GM12873 (cell line): ENCODE data around the gene MFSD6.

Experiments used
- CTCF ChIP-seq: IDR thresholded peaks from 2 replicates; pipeline ENCODE4 v1.5.1; 2012; ENCODE audit warnings: low read depth, mild to moderate bottlenecking, moderate library complexity, low read length, control low read depth; ENCODE audit not compliant: insufficient read depth; ENCODE audit errors: missing control alignments

MFSD6 gene

GRCh38 chr2:190458352-190459107 lies 50.4 kb downstream of the MFSD6 start:
- no peak for TF ChIP-seq CTCF

GRCh38 chr2:190459881-190460280 lies 51.7 kb downstream of the MFSD6 start:
- TF ChIP-seq CTCF, result no peak

- no peak for TF ChIP-seq CTCF
Observed at GRCh38 chr2:190460487-190460886, 52.3 kb downstream of the MFSD6 start.

GRCh38 chr2:190462181-190462580 lies 54.0 kb downstream of the MFSD6 start:
- no peak for TF ChIP-seq CTCF

GRCh38 chr2:190462611-190463010 lies 54.5 kb downstream of the MFSD6 start:
- no peak for TF ChIP-seq CTCF

GRCh38 chr2:190465060-190465459 lies 56.9 kb downstream of the MFSD6 start:
- TF ChIP-seq CTCF, result no peak

GRCh38 chr2:190466819-190467446 lies 58.8 kb downstream of the MFSD6 start:
- TF ChIP-seq CTCF, result no peak
